SK-N-SH (cell line): Measurements from ENCODE around the gene FMNL2. TPM values are rescaled to one million over a fixed set of nuclear protein-coding genes. Genes with fewer than 3 reads are reported as not detected.

Experiments
- CTCF ChIA-PET: fragments of 300-600, 350-600 bp; formaldehyde crosslinking; extraction: SDS; loops from one replicate; lab custom pipeline; 2021; lab: Yijun Ruan, JAX
- POLR2A ChIA-PET: fragments of 350-600 bp; sonication (Branson Sonifier 250); formaldehyde crosslinking; extraction: SDS; loops from one replicate; lab custom pipeline; 2020; ENCODE audit warnings: antibody characterized with exemption, inconsistent platforms; lab: Yijun Ruan, JAX
- DNase-seq: peaks from one replicate; pipeline ENCODE4 v3.0.0; 2012
- H2AFZ ChIP-seq: fragments of 200-600 bp; sonication (generic); 2 replicates; pipeline ENCODE4 v1.8.1; 2016; ENCODE audit warnings: antibody characterized with exemption, mild to moderate bottlenecking, low read depth
- H3F3A ChIP-seq: fragments of 200-600 bp; sonication (generic); replicated peaks from 2 replicates; pipeline ENCODE3; 2016; ENCODE audit warnings: antibody characterized with exemption, mild to moderate bottlenecking; ENCODE audit not compliant: insufficient read depth
- H3K27ac ChIP-seq, 2 experiments: fragments of 200-500 bp in 1 of 2; fragments of 200-600 bp in 1 of 2; sonication (Bioruptor generic) in 1 of 2; sonication (generic), shearing (Covaris generic) in 1 of 2; 2 replicates each; pipeline versions ENCODE4 v1.5.1 to v1.6.1; 2014 to 2016; ENCODE audit warnings: low read depth in 2 of 2, inconsistent platforms in 1 of 2, low read length in 1 of 2, mild to moderate bottlenecking in 1 of 2, mixed read lengths in 1 of 2
- H3K27me3 ChIP-seq: fragments of 200-600 bp; sonication (generic), shearing (Covaris generic); 2 replicates; pipeline ENCODE4 v1.6.1; 2016; ENCODE audit warnings: mixed run types; ENCODE audit not compliant: insufficient read depth
- H3K36me3 ChIP-seq, 2 experiments: fragments of 200-500 bp in 1 of 2; fragments of 200-600 bp in 1 of 2; sonication (Bioruptor generic) in 1 of 2; sonication (generic) in 1 of 2; replicated peaks in 1 of 2; 2 replicates each; pipeline versions ENCODE3 to v1.5.1; 2014 to 2016; ENCODE audit warnings: low read length in 1 of 2, mild to moderate bottlenecking in 1 of 2; ENCODE audit not compliant: insufficient read depth in 2 of 2, control insufficient read depth in 1 of 2
- H3K4me1 ChIP-seq, 2 experiments: fragments of 200-500 bp in 1 of 2; fragments of 200-600 bp in 1 of 2; sonication (Bioruptor generic) in 1 of 2; sonication (generic), shearing (Covaris generic) in 1 of 2; 2 replicates each; pipeline versions ENCODE4 v1.5.1 to v1.6.1; 2014 to 2016; ENCODE audit warnings: low read depth in 1 of 2, low read length in 1 of 2, mixed run types in 1 of 2; ENCODE audit not compliant: insufficient read depth in 2 of 2, control insufficient read depth in 1 of 2
- H3K4me2 ChIP-seq: fragments of 200-600 bp; sonication (generic), shearing (Covaris generic); 2 replicates; pipeline ENCODE4 v1.6.1; 2017; ENCODE audit warnings: mixed run types
- H3K4me3 ChIP-seq, 2 experiments: fragments of 200-500 bp in 1 of 2; fragments of 200-600 bp in 1 of 2; sonication (Bioruptor generic) in 1 of 2; sonication (generic), shearing (Covaris generic) in 1 of 2; 2 replicates each; pipeline versions ENCODE4 v1.5.1 to v1.8.1; 2014 to 2016; ENCODE audit warnings: low read depth in 2 of 2, inconsistent platforms in 1 of 2, low read length in 1 of 2, mild to moderate bottlenecking in 1 of 2, mixed read lengths in 1 of 2, moderate library complexity in 1 of 2
- H3K79me2 ChIP-seq: fragments of 200-600 bp; sonication (generic); 2 replicates; pipeline ENCODE4 v1.8.1; 2017; ENCODE audit warnings: mild to moderate bottlenecking; ENCODE audit not compliant: insufficient read depth
- H3K9ac ChIP-seq: fragments of 200-600 bp; sonication (generic); 2 replicates; pipeline ENCODE4 v1.6.1; 2017; ENCODE audit warnings: mixed run types
- H3K9me2 ChIP-seq: fragments of 200-600 bp; sonication (generic); 2 replicates; pipeline ENCODE4 v1.6.1; 2017; ENCODE audit warnings: mixed run types
- H3K9me3 ChIP-seq: fragments of 200-600 bp; sonication (generic); 2 replicates; pipeline ENCODE4 v1.6.1; 2017; ENCODE audit warnings: mixed run types, mild to moderate bottlenecking, moderate library complexity
- H4K20me1 ChIP-seq: fragments of 200-600 bp; sonication (generic); 2 replicates; pipeline ENCODE4 v1.6.1; 2017; ENCODE audit warnings: mild to moderate bottlenecking, mixed run types; ENCODE audit not compliant: insufficient read depth
- CHD2 ChIP-seq: fragments of 150-350 bp; IDR thresholded peaks from 2 replicates; pipeline ENCODE4 v1.6.1; 2018; ENCODE audit warnings: low read length; ENCODE audit not compliant: partially characterized antibody
- CTCF ChIP-seq: fragments of 200-600 bp; sonication (generic); IDR thresholded peaks from 2 replicates; pipeline ENCODE4 v1.6.1; 2017; ENCODE audit warnings: antibody characterized with exemption, mild to moderate bottlenecking, moderate library complexity
- ELF1 ChIP-seq: IDR thresholded peaks from 2 replicates; pipeline ENCODE4 v1.4.0; 2012
- EP300 ChIP-seq, 2 experiments: IDR thresholded peaks; 2 replicates each; pipeline versions ENCODE4 v1.4.0 to v1.6.1; 2012; ENCODE audit warnings: borderline replicate concordance in 1 of 2, low read depth in 1 of 2, low read length in 1 of 2
- EZH2phosphoT487 ChIP-seq: fragments of 200-600 bp; sonication (generic); IDR thresholded peaks from 2 replicates; pipeline ENCODE4 v1.6.1; 2017; ENCODE audit warnings: low read depth, mixed run types, mild to moderate bottlenecking, antibody characterized with exemption, moderate library complexity, borderline replicate concordance
- IRF3 ChIP-seq: fragments of 150-350 bp; IDR thresholded peaks from 2 replicates; pipeline ENCODE4 v1.6.1; 2016; ENCODE audit warnings: mild to moderate bottlenecking, low read depth, low read length
- JUND ChIP-seq: IDR thresholded peaks from 2 replicates; pipeline ENCODE4 v1.4.0; 2012
- MAX ChIP-seq: IDR thresholded peaks from 2 replicates; pipeline ENCODE4 v1.4.0; 2012; ENCODE audit warnings: low read depth
- NRF1 ChIP-seq: IDR thresholded peaks from 2 replicates; pipeline ENCODE4 v1.6.1; 2012; ENCODE audit warnings: low read depth, mild to moderate bottlenecking, low read length
- POLR2AphosphoS5 ChIP-seq: IDR thresholded peaks from 2 replicates; pipeline ENCODE4 v1.6.1; 2012; ENCODE audit warnings: low read depth, low read length
- RAD21 ChIP-seq: IDR thresholded peaks from 2 replicates; pipeline ENCODE4 v1.6.1; 2012; ENCODE audit warnings: mild to moderate bottlenecking, low read length
- REST ChIP-seq: IDR thresholded peaks from 2 replicates; pipeline ENCODE4 v1.6.1; 2012; ENCODE audit warnings: mild to moderate bottlenecking, low read depth, low read length, moderate library complexity
- RFX5 ChIP-seq: IDR thresholded peaks from 2 replicates; pipeline ENCODE4 v1.6.1; 2012; ENCODE audit warnings: mild to moderate bottlenecking, improper control_type of control experiment, low read length
- SMC3 ChIP-seq: IDR thresholded peaks from 2 replicates; pipeline ENCODE4 v1.6.1; 2012; ENCODE audit warnings: low read depth, low read length, improper control_type of control experiment
- TCF12 ChIP-seq: IDR thresholded peaks from 2 replicates; pipeline ENCODE4 v1.4.0; 2012
- TEAD4 ChIP-seq: IDR thresholded peaks from 2 replicates; pipeline ENCODE4 v1.4.0; 2012; ENCODE audit warnings: mild to moderate bottlenecking, borderline replicate concordance; ENCODE audit not compliant: insufficient read depth
- WGBS: methylation state at CpG from one replicate; pipeline ENCODE4 v1.1.6; 2017; ENCODE audit warnings: low lambda C conversion rate; 5-methylcytosine and 5-hydroxymethylcytosine counted together
- polyA plus RNA-seq, 3 experiments: library from polyadenylated mRNA; depleted of rRNA; stranded (reverse); fragments of >200 nt; gene quantifications; 2 replicates each; pipeline ENCODE4 v1.2.3, GENCODE V29; 2012
- TF ChIP-seq, protein P1 (sequence below): fragments of 150-350 bp; IDR thresholded peaks from 2 replicates; pipeline ENCODE4 v1.6.1; 2017; ENCODE audit warnings: antibody characterized with exemption, low read length, low read depth, borderline replicate concordance
- TF ChIP-seq, protein P2 (sequence below): IDR thresholded peaks from 2 replicates; pipeline ENCODE4 v1.4.0; 2012; ENCODE audit warnings: low read depth, borderline replicate concordance

Gene FMNL2
- polyA plus RNA-seq, 1 of the 3 experiments (the other 2 are of a cell fraction), result 14.5 TPM

DNA sequence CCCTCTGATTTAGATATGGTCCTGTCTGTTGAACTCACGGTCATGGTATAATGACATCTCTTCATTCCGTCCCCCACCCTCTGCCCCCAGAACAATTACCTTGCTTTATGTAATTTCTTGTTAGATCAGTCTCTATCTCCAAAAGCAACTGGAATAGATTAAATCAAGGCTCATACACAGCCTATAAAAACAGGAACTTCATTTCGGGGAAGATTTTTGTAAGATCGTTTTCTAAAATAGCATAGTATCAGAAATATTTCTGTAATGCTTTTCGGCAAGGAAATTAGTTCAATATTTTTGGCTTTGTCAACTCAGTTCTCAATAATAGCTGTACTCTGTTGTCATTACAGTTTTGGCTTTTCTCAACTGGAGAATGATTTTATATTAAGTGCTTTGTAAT lies 157.2 kb downstream of the FMNL2 start:
- H3F3A ChIP-seq, result peaks cover 4% of the 10 kb centered on the region
- 86% methylated on average over 5 of the region's 5 CpGs for WGBS
- H3K9me2 ChIP-seq, result no peaks in the 10 kb centered on the region
- no peak overlapping the region for H2AFZ ChIP-seq
- no peak for TF ChIP-seq TCF12
- no peak for TF ChIP-seq RAD21
- TF ChIP-seq POLR2AphosphoS5, result no peak
- TF ChIP-seq, protein P1, sequence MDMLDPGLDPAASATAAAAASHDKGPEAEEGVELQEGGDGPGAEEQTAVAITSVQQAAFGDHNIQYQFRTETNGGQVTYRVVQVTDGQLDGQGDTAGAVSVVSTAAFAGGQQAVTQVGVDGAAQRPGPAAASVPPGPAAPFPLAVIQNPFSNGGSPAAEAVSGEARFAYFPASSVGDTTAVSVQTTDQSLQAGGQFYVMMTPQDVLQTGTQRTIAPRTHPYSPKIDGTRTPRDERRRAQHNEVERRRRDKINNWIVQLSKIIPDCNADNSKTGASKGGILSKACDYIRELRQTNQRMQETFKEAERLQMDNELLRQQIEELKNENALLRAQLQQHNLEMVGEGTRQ, result no peak
- H3K27me3 ChIP-seq, result no peaks in the 10 kb centered on the region
- no peak overlapping the region for H3K27ac ChIP-seq
- no peaks in the 10 kb centered on the region for H3K9me3 ChIP-seq
- H4K20me1 ChIP-seq, result no peaks in the 10 kb centered on the region
- H3K79me2 ChIP-seq, result peaks cover 9% of the 10 kb centered on the region; the same call in 1 of the 2 replicates
- H3K4me2 ChIP-seq, result no peak overlapping the region
- DNase-seq, result no peak
- no peak overlapping the region for H3K4me3 ChIP-seq
- H3K9ac ChIP-seq, result no peak overlapping the region
- H3K4me1 ChIP-seq, result peaks cover 5 to 7% of the 10 kb centered on the region in 2 experiments; a peak in 3 of 4 replicates
- CTCF ChIA-PET, result no interaction called here
- POLR2A ChIA-PET, result no interaction called here
- no peaks in the 10 kb centered on the region for H3K36me3 ChIP-seq

- Histone ChIP-seq H3K9me3 (no peaks in the 10 kb centered on the region), H3K27ac (no peak overlapping the region), H3F3A (peaks cover 7% of the 10 kb centered on the region), H3K9me2 (no peaks in the 10 kb centered on the region), H3K4me3 (no peak overlapping the region), H3K27me3 (no peaks in the 10 kb centered on the region), H3K9ac (no peak overlapping the region), H3K36me3 (no peaks in the 10 kb centered on the region), H3K4me1 (peaks cover 5 to 11% of the 10 kb centered on the region in 2 experiments; a peak in 3 of 4 replicates), H4K20me1 (no peaks in the 10 kb centered on the region), H2AFZ (no peak overlapping the region), H3K4me2 (no peak overlapping the region), H3K79me2 (peaks cover 8% of the 10 kb centered on the region; the same call in 1 of the 2 replicates)
- DNase-seq, result no peak
- WGBS, result 87% methylated on average over 2 of the region's 2 CpGs
- ChIA-PET POLR2A (no interaction called here), CTCF (no interaction called here)
- no peak for TF ChIP-seq EZH2phosphoT487
- TF ChIP-seq CHD2, result no peak
- no peak for TF ChIP-seq JUND
- TF ChIP-seq, protein P1, result no peak
- no peak for TF ChIP-seq POLR2AphosphoS5
- no peak for TF ChIP-seq REST
- TF ChIP-seq TEAD4, result no peak
- TF ChIP-seq NRF1, result no peak
- TF ChIP-seq RFX5, result no peak
- no peak for TF ChIP-seq SMC3
- TF ChIP-seq EP300 (IDR thresholded peaks at IDR 0.05; ENCODE audit: borderline replicate concordance in 1 of 2, low read depth in 1 of 2, low read length in 1 of 2), result no peak
- TF ChIP-seq ELF1, result no peak
- no peak for TF ChIP-seq MAX
- TF ChIP-seq CTCF, result no peak
- no peak for TF ChIP-seq IRF3
- TF ChIP-seq, protein P2, sequence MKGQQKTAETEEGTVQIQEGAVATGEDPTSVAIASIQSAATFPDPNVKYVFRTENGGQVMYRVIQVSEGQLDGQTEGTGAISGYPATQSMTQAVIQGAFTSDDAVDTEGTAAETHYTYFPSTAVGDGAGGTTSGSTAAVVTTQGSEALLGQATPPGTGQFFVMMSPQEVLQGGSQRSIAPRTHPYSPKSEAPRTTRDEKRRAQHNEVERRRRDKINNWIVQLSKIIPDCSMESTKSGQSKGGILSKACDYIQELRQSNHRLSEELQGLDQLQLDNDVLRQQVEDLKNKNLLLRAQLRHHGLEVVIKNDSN, result no peak
- TF ChIP-seq RAD21, result no peak
These were observed 157.9 kb downstream of the FMNL2 start for GRCh38 chr2:152492911-152493310.
